HG03064 (cell line): ENCODE data around the gene C19orf81.

ENCODE experiments used
- ATAC-seq: cut with Tn5 transposase; IDR thresholded peaks from one replicate; pipeline ENCODE4 v1.9.1; 2021; ENCODE audit warnings: low read depth; ENCODE audit not compliant: unreplicated experiment

Gene C19orf81

DNA sequence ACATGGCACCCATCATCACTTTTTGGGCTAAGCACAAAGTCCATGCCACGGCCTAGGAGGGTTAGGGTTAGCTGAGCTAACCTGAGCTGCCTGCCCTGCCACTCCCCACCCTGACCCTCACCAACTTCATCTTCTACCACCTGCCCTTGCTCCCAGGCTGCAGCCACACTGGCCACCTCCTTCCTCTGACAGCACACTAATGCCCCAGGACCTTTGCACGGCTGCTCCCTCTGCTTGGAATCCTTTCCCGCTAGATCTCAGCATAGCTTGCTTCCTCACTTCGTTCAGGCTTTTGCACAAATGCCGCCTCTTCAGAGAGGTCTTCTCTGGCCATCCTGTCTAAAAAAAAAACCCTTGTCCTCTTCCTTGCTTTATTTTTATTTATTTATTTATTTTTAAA lies 57.1 kb downstream of the C19orf81 start:
- ATAC-seq: no peak

- no peak for ATAC-seq
Measured at GRCh38 chr19:50708179-50708879, 59.1 kb downstream of the C19orf81 start.
